ENCODE results near the gene ZNF479.
"Not testable (repeated sequence)": the region's sequence is repeated elsewhere in the genome, so short reads cannot be mapped to it uniquely, and the experiment has no call there.

Gene ZNF479

GRCh38 chr7:57132336-57132735 is at the start of gene ZNF479:
Gene ZNF479, minus strand, starts transcription at chr7:57132436. Its CDS starts 112 bp downstream, at chr7:57132324.
- DNase-seq (ENCODE audit: low spot score) = not testable (repeated sequence)

GRCh38 chr7:57182031-57182430 is 49.8 kb upstream of the ZNF479 start:
- no peak for DNase-seq (ENCODE audit: low spot score)

GRCh38 chr7:57181281-57181680 is 49.0 kb upstream of the ZNF479 start:
- no peak for DNase-seq (ENCODE audit: low spot score)

- no peak for DNase-seq (ENCODE audit: low spot score)
Measured at GRCh38 chr7:57179776-57180415, 47.7 kb upstream of the ZNF479 start.

- DNase-seq (ENCODE audit: low spot score) = no peak
Measured at GRCh38 chr7:57178768-57179139, 46.5 kb upstream of the ZNF479 start.

GRCh38 chr7:57177856-57178767 is 45.9 kb upstream of the ZNF479 start:
- no peak for DNase-seq (ENCODE audit: low spot score)

GRCh38 chr7:57176928-57177635 is 44.8 kb upstream of the ZNF479 start:
- DNase-seq (ENCODE audit: low spot score) = no peak

GRCh38 chr7:57165285-57165899 is 33.2 kb upstream of the ZNF479 start:
- no peak for DNase-seq (ENCODE audit: low spot score)

- not testable (repeated sequence) for DNase-seq (ENCODE audit: low spot score)
Measured at GRCh38 chr7:57120123-57120784, 12.0 kb downstream of the ZNF479 start.

All from kidney tubule cell (primary cell).